ENCODE measurements around the gene CPNE8.

- TF ChIP-seq POLR2A (IDR thresholded peaks at IDR 0.05; ENCODE audit: low read depth, low read length) (no peak), POLR2AphosphoS5 (IDR thresholded peaks at IDR 0.05; ENCODE audit: low read depth, low read length) (no peak)
Observed at GRCh38 chr12:38898001-38898684, 7.2 kb downstream of the CPNE8 start.

Measured in GM12892 (cell line).